ENCODE data around the gene ZSCAN31. TPM values are rescaled to one million over a fixed set of nuclear protein-coding genes. Genes with fewer than 3 reads are reported as not detected.

The ZSCAN31 gene
- total and polyA plus RNA-seq, 2 donors (not counting 3 experiments of a cell fraction or from before 2014, with no cell fraction given): 12.9 to 23.0 TPM

GRCh38 chr6:28343898-28344677 is 8.1 kb upstream of the ZSCAN31 start:
- no peaks in the 10 kb centered on the region for H4K20me1 ChIP-seq (replicated peaks; ENCODE audit: control insufficient read depth, extremely low read depth, insufficient read depth, low read length)
- no peaks in the 10 kb centered on the region for H3K9me3 ChIP-seq (replicated peaks; ENCODE audit: control insufficient read depth, insufficient read depth, low read length)
- no peak overlapping the region for H2AFZ ChIP-seq (ENCODE audit: low read depth, low read length)
- H3K79me2 ChIP-seq (ENCODE audit: control insufficient read depth, insufficient read depth, low read length): no peaks in the 10 kb centered on the region
- H3K4me2 ChIP-seq (ENCODE audit: insufficient read depth, low read length): no peak overlapping the region
- H3K9ac ChIP-seq (replicated peaks; ENCODE audit: extremely low read depth, insufficient read depth, low read length): no peak overlapping the region
- ChIA-PET POLR2A (no interaction called here), CTCF (no interaction called here)
- H3K36me3 ChIP-seq (ENCODE audit: control insufficient read depth in 2 of 2, extremely low read depth in 1 of 2, insufficient read depth in 2 of 2, low read length in 2 of 2): no peaks in the 10 kb centered on the region
- dilution Hi-C loops (cut with MboI; ENCODE audit: extremely low pct_ligation_motif_present, low sequenced_read_pairs): no loop called here
- no TSS peak for BruUV-seq (replicated peaks)
- DNase-seq (ENCODE audit: low read depth, low spot score) (no peak), FAIRE-seq (no peak)
- H3K9me1 ChIP-seq (replicated peaks; ENCODE audit: control insufficient read depth, extremely low read depth, insufficient read depth, low read length): no peaks in the 10 kb centered on the region
- H3K4me3 ChIP-seq (replicated peaks in 1 of 3; ENCODE audit: insufficient read depth in 1 of 3, low read depth in 1 of 3, low read length in 3 of 3): no peak overlapping the region
- TF ChIP-seq MAX (IDR thresholded peaks at IDR 0.05; ENCODE audit: insufficient read depth, insufficient read length) (no peak), EZH2 (IDR thresholded peaks at IDR 0.05; ENCODE audit: borderline replicate concordance, low read depth, low read length, severe bottlenecking) (no peak), POLR2A (IDR thresholded peaks at IDR 0.05; ENCODE audit: low read depth, low read length) (no peak), MYC (IDR thresholded peaks at IDR 0.05; ENCODE audit: low read depth, low read length) (no peak), POLR2AphosphoS5 (IDR thresholded peaks at IDR 0.05; ENCODE audit: insufficient read depth, low read depth, low read length) (no peak), FOS (IDR thresholded peaks at IDR 0.05; ENCODE audit: borderline replicate concordance, insufficient read depth, low read length) (no peak), JUN (IDR thresholded peaks at IDR 0.05; ENCODE audit: borderline replicate concordance, insufficient read depth, insufficient read length, low read depth) (no peak), GATA2 (IDR thresholded peaks at IDR 0.05; ENCODE audit: insufficient read depth, insufficient read length, low read depth, low read length) (no peak)
- TF ChIP-seq, protein P1, sequence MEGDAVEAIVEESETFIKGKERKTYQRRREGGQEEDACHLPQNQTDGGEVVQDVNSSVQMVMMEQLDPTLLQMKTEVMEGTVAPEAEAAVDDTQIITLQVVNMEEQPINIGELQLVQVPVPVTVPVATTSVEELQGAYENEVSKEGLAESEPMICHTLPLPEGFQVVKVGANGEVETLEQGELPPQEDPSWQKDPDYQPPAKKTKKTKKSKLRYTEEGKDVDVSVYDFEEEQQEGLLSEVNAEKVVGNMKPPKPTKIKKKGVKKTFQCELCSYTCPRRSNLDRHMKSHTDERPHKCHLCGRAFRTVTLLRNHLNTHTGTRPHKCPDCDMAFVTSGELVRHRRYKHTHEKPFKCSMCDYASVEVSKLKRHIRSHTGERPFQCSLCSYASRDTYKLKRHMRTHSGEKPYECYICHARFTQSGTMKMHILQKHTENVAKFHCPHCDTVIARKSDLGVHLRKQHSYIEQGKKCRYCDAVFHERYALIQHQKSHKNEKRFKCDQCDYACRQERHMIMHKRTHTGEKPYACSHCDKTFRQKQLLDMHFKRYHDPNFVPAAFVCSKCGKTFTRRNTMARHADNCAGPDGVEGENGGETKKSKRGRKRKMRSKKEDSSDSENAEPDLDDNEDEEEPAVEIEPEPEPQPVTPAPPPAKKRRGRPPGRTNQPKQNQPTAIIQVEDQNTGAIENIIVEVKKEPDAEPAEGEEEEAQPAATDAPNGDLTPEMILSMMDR (IDR thresholded peaks at IDR 0.05; ENCODE audit: extremely low read depth in 1 of 2, insufficient read depth in 1 of 2, low read depth in 1 of 2, low read length in 2 of 2): no peak
- H3K27me3 ChIP-seq (ENCODE audit: control insufficient read depth in 2 of 2, insufficient read depth in 2 of 2, low read length in 2 of 2): no peaks in the 10 kb centered on the region
- no peak overlapping the region for H3K27ac ChIP-seq (ENCODE audit: insufficient read depth, low read depth, low read length)
- intact Hi-C loops (cut with micrococcal nuclease): no loop called here
- no peaks in the 10 kb centered on the region for H3K4me1 ChIP-seq (ENCODE audit: control insufficient read depth, extremely low read depth, insufficient read depth, low read length)
